OCI-LY7 (cell line): ENCODE results near the gene ZNF527. TPM values are rescaled to one million over a fixed set of nuclear protein-coding genes. Genes with fewer than 3 reads are reported as not detected.

Experiments used
- BruUV-seq: library from RNA; stranded (reverse); fragments of 400-500 nt; replicated peaks from 2 replicates; lab custom pipeline; 2021; lab: Mats Ljungman, UMichigan
- CTCF ChIA-PET: fragments of 300-600 bp; sonication (Branson Sonifier 250); formaldehyde crosslinking; loops from one replicate; lab custom pipeline; 2022; ENCODE audit warnings: antibody characterized with exemption; ENCODE audit not compliant: unreplicated experiment; lab: Charles Lee
- POLR2A ChIA-PET: fragments of 300-600 bp; sonication (Branson Sonifier 250); formaldehyde crosslinking; loops from one replicate; lab custom pipeline; 2022; ENCODE audit warnings: antibody characterized with exemption; lab: Charles Lee
- DNase-seq: peaks from one replicate; pipeline ENCODE4 v3.0.0-alpha.2; 2015; ENCODE audit warnings: low spot score
- H2AFZ ChIP-seq: fragments of 200-600 bp; sonication (generic), shearing (Covaris generic); 2 replicates; pipeline ENCODE4 v1.6.1; 2014; ENCODE audit warnings: mild to moderate bottlenecking, antibody characterized with exemption, low read length, moderate library complexity
- H3K27ac ChIP-seq: fragments of 200-600 bp; sonication (generic); 2 replicates; pipeline ENCODE4 v1.5.1; 2014; ENCODE audit warnings: mixed run types, low read depth, mild to moderate bottlenecking, moderate library complexity, low read length, inconsistent platforms; ENCODE audit not compliant: poor library complexity, severe bottlenecking
- H3K36me3 ChIP-seq: fragments of 200-600 bp; sonication (generic); 2 replicates; pipeline ENCODE4 v1.6.1; 2014; ENCODE audit warnings: mild to moderate bottlenecking, antibody characterized with exemption, low read length, moderate library complexity, mixed read lengths; ENCODE audit not compliant: insufficient read depth
- H3K4me1 ChIP-seq: fragments of 200-600 bp; sonication (generic); 2 replicates; pipeline ENCODE4 v1.5.1; 2014; ENCODE audit warnings: mild to moderate bottlenecking, low read length; ENCODE audit not compliant: insufficient read depth, poor library complexity, severe bottlenecking
- H3K4me2 ChIP-seq: fragments of 200-600 bp; sonication (generic); 2 replicates; pipeline ENCODE4 v1.6.1; 2014; ENCODE audit warnings: mild to moderate bottlenecking, low read length
- H3K4me3 ChIP-seq: fragments of 200-600 bp; sonication (generic); 2 replicates; pipeline ENCODE4 v1.5.1; 2014; ENCODE audit warnings: mild to moderate bottlenecking, low read depth, low read length; ENCODE audit not compliant: poor library complexity, severe bottlenecking
- H3K79me2 ChIP-seq: fragments of 200-600 bp; sonication (generic); 2 replicates; pipeline ENCODE4 v1.6.1; 2016; ENCODE audit warnings: low read depth, mild to moderate bottlenecking, low read length, moderate library complexity, mixed read lengths; ENCODE audit not compliant: insufficient read depth
- H3K9me2 ChIP-seq: fragments of 200-600 bp; sonication (generic); 2 replicates; pipeline ENCODE4 v1.6.1; 2016; ENCODE audit warnings: mild to moderate bottlenecking, low read length, mixed read lengths; ENCODE audit not compliant: insufficient read depth
- H3K9me3 ChIP-seq: fragments of 200-600 bp; sonication (generic); 2 replicates; pipeline ENCODE4 v1.6.1; 2014; ENCODE audit warnings: mild to moderate bottlenecking, mixed run types, low read length, mixed read lengths
- H4K20me1 ChIP-seq: fragments of 200-600 bp; sonication (generic); 2 replicates; pipeline ENCODE4 v1.6.1; 2014; ENCODE audit warnings: mild to moderate bottlenecking, antibody characterized with exemption, low read length, moderate library complexity, mixed read lengths; ENCODE audit not compliant: insufficient read depth
- CTCF ChIP-seq: fragments of 200-600 bp; sonication (generic); conservative IDR thresholded peaks from 2 replicates; pipeline ENCODE4 v1.5.1; 2014; ENCODE audit warnings: mild to moderate bottlenecking, antibody characterized with exemption, low read length, moderate library complexity, mixed read lengths
- EZH2phosphoT487 ChIP-seq: fragments of 200-600 bp; sonication (generic); IDR thresholded peaks from 2 replicates; pipeline ENCODE4 v1.6.1; 2018; ENCODE audit warnings: low read depth, borderline replicate concordance, mild to moderate bottlenecking, mixed run types, antibody characterized with exemption, low read length, moderate library complexity, mixed read lengths
- intact Hi-C: fragments of 100-400 bp; cut with micrococcal nuclease; formaldehyde crosslinking; loops from one replicate; pipeline ENCODE4 v1.10.0; 2022; ENCODE audit not compliant: unreplicated experiment
- total RNA-seq, 2 experiments: library from RNA; depleted of rRNA in 1 of 2; stranded (reverse); fragments of >200 nt in 1 of 2; shearing (Covaris generic) in 1 of 2; gene quantifications; 2 replicates each; pipeline ENCODE4 v1.2.3, GENCODE V29; 2014 to 2022

ZNF527 gene
- total RNA-seq, 2 experiments from 2014 or later: 5.4 to 9.2 TPM

GRCh38 chr19:37332839-37333238 is 38.1 kb upstream of the ZNF527 start:
- intact Hi-C loops: no loop called here
- no peak overlapping the region for H2AFZ ChIP-seq
- H3K79me2 ChIP-seq: no peaks in the 10 kb centered on the region
- H3K4me2 ChIP-seq: no peak overlapping the region
- H3K4me3 ChIP-seq: no peak overlapping the region
- no peaks in the 10 kb centered on the region for H3K9me3 ChIP-seq
- H3K4me1 ChIP-seq: no peaks in the 10 kb centered on the region
- POLR2A ChIA-PET: no interaction called here
- no peaks in the 10 kb centered on the region for H4K20me1 ChIP-seq
- BruUV-seq: no TSS peak
- no peaks in the 10 kb centered on the region for H3K9me2 ChIP-seq
- CTCF ChIA-PET: no interaction called here
- DNase-seq: no peak
- TF ChIP-seq EZH2phosphoT487 (no peak), CTCF (no peak)
- peaks cover 53% of the 10 kb centered on the region for H3K36me3 ChIP-seq
- H3K27ac ChIP-seq: no peak overlapping the region

GRCh38 chr19:37333457-37333856 is 37.4 kb upstream of the ZNF527 start:
- TF ChIP-seq CTCF (no peak), EZH2phosphoT487 (no peak)

GRCh38 chr19:37334179-37335071 is 36.5 kb upstream of the ZNF527 start:
- Histone ChIP-seq H3K27ac (no peak overlapping the region), H3K9me3 (no peaks in the 10 kb centered on the region), H3K79me2 (no peaks in the 10 kb centered on the region), H4K20me1 (no peaks in the 10 kb centered on the region), H3K4me3 (no peak overlapping the region), H2AFZ (no peak overlapping the region), H3K9me2 (no peaks in the 10 kb centered on the region), H3K4me1 (no peaks in the 10 kb centered on the region), H3K36me3 (peaks cover 38% of the 10 kb centered on the region), H3K4me2 (no peak overlapping the region; the same call in 1 of the 2 replicates)
- BruUV-seq: no TSS peak
- intact Hi-C loops: no loop called here
- CTCF ChIA-PET: no interaction called here
- POLR2A ChIA-PET: no interaction called here
- DNase-seq: no peak
- TF ChIP-seq CTCF: no peak

More at GRCh38 chr19:37333457-37333856, 37.4 kb upstream of the ZNF527 start:
- no peak overlapping the region for H3K4me2 ChIP-seq
- ChIA-PET POLR2A (no interaction called here), CTCF (no interaction called here)
- no peak overlapping the region for H3K27ac ChIP-seq
- DNase-seq: no peak
- no peak overlapping the region for H2AFZ ChIP-seq
- H3K9me2 ChIP-seq: no peaks in the 10 kb centered on the region
- no TSS peak for BruUV-seq
- no peaks in the 10 kb centered on the region for H3K4me1 ChIP-seq
- H4K20me1 ChIP-seq: no peaks in the 10 kb centered on the region
- no peak overlapping the region for H3K4me3 ChIP-seq
- intact Hi-C loops: no loop called here
- peaks cover 48% of the 10 kb centered on the region for H3K36me3 ChIP-seq
- H3K9me3 ChIP-seq: no peaks in the 10 kb centered on the region
- H3K79me2 ChIP-seq: no peaks in the 10 kb centered on the region
